ENCODE data around the gene CHIC1. TPM values are rescaled to one million over a fixed set of nuclear protein-coding genes. Genes with fewer than 3 reads are reported as not detected.

The CHIC1 gene
- total RNA-seq, 1 donor from 2014 or later: 11.9 TPM

Other genes starting within 250 kb of the CHIC1 start
- gene CDX4, start 116.1 kb upstream of the CHIC1 start, total RNA-seq: not detected in 2 replicates